ENCODE measurements around the gene CD40LG. TPM values are rescaled to one million over a fixed set of nuclear protein-coding genes. Genes with fewer than 3 reads are reported as not detected.

Gene CD40LG
- not detected in 2 replicates for total RNA-seq (2021)
- long read RNA-seq = 0 reads

DNA sequence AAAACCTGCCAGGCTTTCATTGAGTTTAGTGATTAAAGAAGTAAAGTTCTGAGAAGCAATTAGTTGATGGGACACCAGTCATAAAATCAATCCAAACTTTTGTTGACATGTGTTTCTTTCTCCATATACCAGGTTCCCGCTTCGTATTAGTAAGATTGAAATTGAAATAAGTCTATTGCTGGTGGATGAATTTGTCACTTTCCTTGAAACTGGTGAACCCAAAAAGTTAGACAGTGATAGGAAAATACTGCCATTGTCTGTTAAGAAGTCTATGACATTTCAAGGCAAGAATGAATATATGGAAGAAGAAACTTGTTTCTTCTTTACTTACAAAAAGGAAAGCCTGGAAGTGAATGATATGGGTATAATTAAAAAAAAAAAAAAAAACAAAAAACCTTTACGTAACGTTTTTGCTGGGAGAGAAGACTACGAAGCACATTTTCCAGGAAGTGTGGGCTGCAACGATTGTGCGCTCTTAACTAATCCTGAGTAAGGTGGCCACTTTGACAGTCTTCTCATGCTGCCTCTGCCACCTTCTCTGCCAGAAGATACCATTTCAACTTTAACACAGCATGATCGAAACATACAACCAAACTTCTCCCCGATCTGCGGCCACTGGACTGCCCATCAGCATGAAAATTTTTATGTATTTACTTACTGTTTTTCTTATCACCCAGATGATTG lies at the start of gene CD40LG:
TSS of gene CD40LG (plus strand) at position 482 of the 684 bp plus-strand sequence. CDS start at position 573, 91 bp downstream.
- peaks cover 45 to 65% of the 10 kb centered on the region in 2 experiments for H3K9me3 Mint-ChIP-seq
- H3K14ac ChIP-seq (ENCODE audit: insufficient read depth, low read length) = no peak within 1 kb of the TSS

More for the DNA sequence above, at the start of gene CD40LG:
- H4K5ac ChIP-seq (ENCODE audit: insufficient read length, low read depth, low read length) = no peak within 1 kb of the TSS
- H3K4me3 Mint-ChIP-seq = no peak within 1 kb of the TSS; a peak in 1 of 5 replicates
- no peak for DNase-seq
- H3K27me3 ChIP-seq (ENCODE audit: insufficient read depth, low read length) = no peaks in the 10 kb centered on the region
- no peak within 1 kb of the TSS for H3K18ac ChIP-seq (ENCODE audit: insufficient read length, low read depth, low read length)
- peaks cover 7 to 12% of the 10 kb centered on the region in 2 experiments for H3K4me1 Mint-ChIP-seq
- H4K8ac ChIP-seq (replicated peaks; ENCODE audit: insufficient read length, low read depth, low read length) = no peak within 1 kb of the TSS
- H2BK20ac ChIP-seq (ENCODE audit: low read depth, low read length, poor library complexity, severe bottlenecking) = no peak within 1 kb of the TSS
- H3K23me2 ChIP-seq (ENCODE audit: insufficient read length, low read depth, low read length, poor library complexity, severe bottlenecking) = no peaks in the 10 kb centered on the region
- no peaks in the 10 kb centered on the region for H3K4me1 ChIP-seq (ENCODE audit: insufficient read depth, low read length)
- WGBS (ENCODE audit: extremely low coverage, insufficient read length, low lambda C conversion rate) = no CpG with 5 or more reads among the region's 10 CpGs
- peaks cover 42% of the 10 kb centered on the region for H3K9me3 ChIP-seq (ENCODE audit: control insufficient read depth, low read depth, low read length)
- H3K79me1 ChIP-seq (ENCODE audit: insufficient read depth, low read depth, low read length, poor library complexity, severe bottlenecking) = no peaks in the 10 kb centered on the region
- H2BK120ac ChIP-seq (ENCODE audit: low read depth, low read length, poor library complexity, severe bottlenecking) = no peak within 1 kb of the TSS
- H4K91ac ChIP-seq (ENCODE audit: insufficient read length, low read depth, low read length) = no peak within 1 kb of the TSS
- no peak within 1 kb of the TSS for H3K56ac ChIP-seq (ENCODE audit: insufficient read length, low read depth, low read length)
- H3K9ac ChIP-seq (ENCODE audit: extremely low read depth, insufficient read length, low read length) = no peak within 1 kb of the TSS
- TF ChIP-seq, protein P1, sequence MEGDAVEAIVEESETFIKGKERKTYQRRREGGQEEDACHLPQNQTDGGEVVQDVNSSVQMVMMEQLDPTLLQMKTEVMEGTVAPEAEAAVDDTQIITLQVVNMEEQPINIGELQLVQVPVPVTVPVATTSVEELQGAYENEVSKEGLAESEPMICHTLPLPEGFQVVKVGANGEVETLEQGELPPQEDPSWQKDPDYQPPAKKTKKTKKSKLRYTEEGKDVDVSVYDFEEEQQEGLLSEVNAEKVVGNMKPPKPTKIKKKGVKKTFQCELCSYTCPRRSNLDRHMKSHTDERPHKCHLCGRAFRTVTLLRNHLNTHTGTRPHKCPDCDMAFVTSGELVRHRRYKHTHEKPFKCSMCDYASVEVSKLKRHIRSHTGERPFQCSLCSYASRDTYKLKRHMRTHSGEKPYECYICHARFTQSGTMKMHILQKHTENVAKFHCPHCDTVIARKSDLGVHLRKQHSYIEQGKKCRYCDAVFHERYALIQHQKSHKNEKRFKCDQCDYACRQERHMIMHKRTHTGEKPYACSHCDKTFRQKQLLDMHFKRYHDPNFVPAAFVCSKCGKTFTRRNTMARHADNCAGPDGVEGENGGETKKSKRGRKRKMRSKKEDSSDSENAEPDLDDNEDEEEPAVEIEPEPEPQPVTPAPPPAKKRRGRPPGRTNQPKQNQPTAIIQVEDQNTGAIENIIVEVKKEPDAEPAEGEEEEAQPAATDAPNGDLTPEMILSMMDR (conservative IDR thresholded peaks at IDR 0.05) = no peak
- H2BK5ac ChIP-seq (ENCODE audit: insufficient read length, low read length) = no peak within 1 kb of the TSS
- H2AFZ ChIP-seq (ENCODE audit: low read length) = no peak within 1 kb of the TSS
- no peaks in the 10 kb centered on the region for H3K79me2 ChIP-seq (ENCODE audit: insufficient read depth, low read length)
- no peak within 1 kb of the TSS for H3K27ac ChIP-seq (ENCODE audit: insufficient read length, low read depth, low read length)
- H2BK12ac ChIP-seq (ENCODE audit: insufficient read length, low read depth, low read length) = no peak within 1 kb of the TSS
- H2AK5ac ChIP-seq (ENCODE audit: insufficient read length, low read length) = no peak within 1 kb of the TSS
- H3T11ph ChIP-seq (ENCODE audit: low read length) = no peak within 1 kb of the TSS
- no peak within 1 kb of the TSS for H3K23ac ChIP-seq (ENCODE audit: insufficient read length, low read depth, low read length)
- H3K27me3 Mint-ChIP-seq (ENCODE audit: low read depth) = peaks cover 2% of the 10 kb centered on the region
- H3K4ac ChIP-seq (ENCODE audit: low read depth, low read length) = no peak within 1 kb of the TSS
- H4K20me1 ChIP-seq (ENCODE audit: control insufficient read depth, insufficient read depth, insufficient read length) = no peaks in the 10 kb centered on the region
- H2BK15ac ChIP-seq (ENCODE audit: low read depth, low read length) = no peak within 1 kb of the TSS
- no peak within 1 kb of the TSS for H3K4me2 ChIP-seq (ENCODE audit: insufficient read depth, insufficient read length, low read length)
- peaks cover 0 to 5% (median 0%) of the 10 kb centered on the region in 3 experiments; a peak in 2 of 7 replicates for H3K36me3 Mint-ChIP-seq (ENCODE audit: insufficient read depth in 1 of 3, low read depth in 3 of 3)
- no peak within 1 kb of the TSS; a peak in 1 of 7 replicates for H3K27ac Mint-ChIP-seq

All from H9 (cell line).